Adrenal gland (tissue), 12 donors: ENCODE data around the gene SPTBN1. TPM values are rescaled to one million over a fixed set of nuclear protein-coding genes. Genes with fewer than 3 reads are reported as not detected.

Experiments used
- DNase-seq, 7 donors: peaks; one replicate each; pipeline ENCODE4 v3.0.0-alpha.2; 2019 to 2020
- H3K27ac ChIP-seq, 5 donors: fragments of 200-600 bp; sonication (generic) in 4 of 5; 1 replicate in 3 of 5; 2 replicates in 2 of 5; pipeline versions ENCODE4 v1.5.1 to v1.8.0; 2016 to 2020; ENCODE audit warnings: mild to moderate bottlenecking in 1 of 5
- H3K27me3 ChIP-seq: fragments of 200-600 bp; 2 replicates; pipeline ENCODE4 v1.8.0; 2021
- H3K36me3 ChIP-seq, 2 donors: fragments of 200-600 bp; replicated peaks in 1 of 2; 1 replicate in 1 of 2; 2 replicates in 1 of 2; pipeline versions ENCODE4 v1.5.1 to v1.8.0; 2018 to 2022
- H3K4me1 ChIP-seq, 2 donors: fragments of 200-600 bp; replicated peaks in 1 of 2; 1 replicate in 1 of 2; 2 replicates in 1 of 2; pipeline versions ENCODE4 v1.5.1 to v1.8.0; 2018 to 2021
- H3K4me3 ChIP-seq, 4 donors: fragments of 200-600 bp; sonication (generic) in 3 of 4; one replicate each; pipeline ENCODE4 v1.5.1; 2016 to 2018
- H3K9me3 ChIP-seq, 3 donors: fragments of 200-600 bp; sonication (generic) in 1 of 3; replicated peaks in 1 of 3; 1 replicate in 2 of 3; 2 replicates in 1 of 3; pipeline versions ENCODE4 v1.5.1 to v1.8.0; 2016 to 2021
- POLR2A ChIP-seq, 2 donors: fragments of 450-650 bp; IDR thresholded peaks; one replicate each; pipeline ENCODE4 v1.6.1; 2017; ENCODE audit warnings: antibody characterized with exemption in 2 of 2, mild to moderate bottlenecking in 2 of 2, moderate library complexity in 1 of 2
- WGBS, 4 donors: extraction: QIAGEN DNeasy Blood & Tissue Kit in 2 of 4; methylation state at CpG; one replicate each; pipeline versions ENCODE4 v1.1.5 to v1.1.7; 2013 to 2017; 5-methylcytosine and 5-hydroxymethylcytosine counted together
- intact Hi-C, 2 donors: fragments of 100-400 bp; cut with DNase I; formaldehyde crosslinking; loops; one replicate each; pipeline versions ENCODE4 v1.14.1 to v1.15.0; 2022 to 2023
- polyA plus RNA-seq, 3 donors: library from polyadenylated mRNA; stranded (reverse); fragments of 200-250 nt in 2 of 3; fragments of 350-450 nt in 1 of 3; fragmentation: Illumina TruSeq in 1 of 3; extraction: RNeasy Lipid Tissue Mini Kit (QIAGEN cat#74804) in 1 of 3; gene quantifications; one replicate each; pipeline ENCODE4 v1.2.3, GENCODE V29; 2013 to 2014
- total RNA-seq, 9 donors: library from RNA; depleted of rRNA in 4 of 9; stranded (reverse); fragments of >200 nt in 4 of 9; fragments of 120-200 nt in 1 of 9; fragmentation: NEBNext Ultra II Directional in 1 of 9; extraction: Animal tissue kit (Norgen Biotek cat#: 25700) in 1 of 9; gene quantifications; one replicate each; pipeline versions ENCODE4 v1.1.0 to v1.2.4, GENCODE V29; 2013 to 2023
- TF ChIP-seq, protein P1 (sequence below), 6 experiments: fragments of 450-650 bp in 4 of 6; fragments of 200-600 bp in 2 of 6; sonication (generic) in 1 of 6; IDR thresholded peaks; 1 replicate in 5 of 6; 2 replicates in 1 of 6; pipeline versions ENCODE4 v1.5.1 to v1.8.0; 2016 to 2021; ENCODE audit warnings: antibody characterized with exemption in 6 of 6, mild to moderate bottlenecking in 2 of 6, moderate library complexity in 1 of 6
- donor health status: healthy with polysubstance abuse.
- donor health status: Bipolar disorder and iron deficiency.
- donor health status: DM: yes; HTN: yes; CAD: no.
- donor health status: DM: no; HTN: no; CAD: no.
- donor health status: DM: no; HTN: no; CAD: no.
- donor health status: DM: yes; HTN: yes; CAD: no.

Gene SPTBN1
- total and polyA plus RNA-seq, 12 donors, result 72.9 to 653 (median 493) TPM

DNA sequence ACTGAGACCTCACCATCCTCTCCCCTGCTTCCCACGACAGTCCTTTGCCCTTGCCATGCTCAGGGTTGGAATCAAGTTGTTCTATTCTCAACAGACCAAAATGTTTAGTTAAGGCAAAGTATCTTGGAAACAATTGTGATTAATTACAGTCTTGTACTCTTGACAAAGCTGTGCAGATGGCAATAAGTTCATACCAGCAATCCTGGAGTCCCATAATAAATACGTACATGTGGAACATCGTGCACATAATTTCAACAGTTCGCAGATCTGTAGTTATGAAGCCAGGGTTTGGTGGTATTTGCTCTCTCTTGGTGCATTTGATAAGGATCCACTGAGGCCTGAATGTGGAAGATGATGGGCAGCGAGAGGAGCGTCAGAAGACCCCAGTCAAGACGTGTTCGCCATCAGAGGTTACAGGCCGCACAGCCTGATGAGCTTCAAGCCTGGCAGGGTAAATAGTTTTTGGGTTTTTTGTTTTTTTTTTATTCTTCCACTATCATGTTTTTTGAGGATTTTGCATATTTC is 214.4 kb downstream of the SPTBN1 start:
- Histone ChIP-seq H3K4me1 (peaks cover 46 to 81% of the 10 kb centered on the region in 2 donors), H3K27me3 (no peaks in the 10 kb centered on the region), H3K9me3 (no peaks in the 10 kb centered on the region), H3K4me3 (no peak overlapping the region), H3K27ac (peak overlapping the region in 4 of 5 donors; percentile 17 to 95 (median 53)), H3K36me3 (peaks cover 0 to 50% of the 10 kb centered on the region in 2 donors)
- DNase-seq, result no peak
- WGBS, 4 donors, result 93 to 95% (median 94%) methylated on average over 9 of the region's 9 CpGs
- TF ChIP-seq, protein P1, sequence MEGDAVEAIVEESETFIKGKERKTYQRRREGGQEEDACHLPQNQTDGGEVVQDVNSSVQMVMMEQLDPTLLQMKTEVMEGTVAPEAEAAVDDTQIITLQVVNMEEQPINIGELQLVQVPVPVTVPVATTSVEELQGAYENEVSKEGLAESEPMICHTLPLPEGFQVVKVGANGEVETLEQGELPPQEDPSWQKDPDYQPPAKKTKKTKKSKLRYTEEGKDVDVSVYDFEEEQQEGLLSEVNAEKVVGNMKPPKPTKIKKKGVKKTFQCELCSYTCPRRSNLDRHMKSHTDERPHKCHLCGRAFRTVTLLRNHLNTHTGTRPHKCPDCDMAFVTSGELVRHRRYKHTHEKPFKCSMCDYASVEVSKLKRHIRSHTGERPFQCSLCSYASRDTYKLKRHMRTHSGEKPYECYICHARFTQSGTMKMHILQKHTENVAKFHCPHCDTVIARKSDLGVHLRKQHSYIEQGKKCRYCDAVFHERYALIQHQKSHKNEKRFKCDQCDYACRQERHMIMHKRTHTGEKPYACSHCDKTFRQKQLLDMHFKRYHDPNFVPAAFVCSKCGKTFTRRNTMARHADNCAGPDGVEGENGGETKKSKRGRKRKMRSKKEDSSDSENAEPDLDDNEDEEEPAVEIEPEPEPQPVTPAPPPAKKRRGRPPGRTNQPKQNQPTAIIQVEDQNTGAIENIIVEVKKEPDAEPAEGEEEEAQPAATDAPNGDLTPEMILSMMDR (IDR thresholded peaks at IDR 0.05), result no peak
- no peak for TF ChIP-seq POLR2A (IDR thresholded peaks at IDR 0.05)
- intact Hi-C loops, result no loop called here

DNA sequence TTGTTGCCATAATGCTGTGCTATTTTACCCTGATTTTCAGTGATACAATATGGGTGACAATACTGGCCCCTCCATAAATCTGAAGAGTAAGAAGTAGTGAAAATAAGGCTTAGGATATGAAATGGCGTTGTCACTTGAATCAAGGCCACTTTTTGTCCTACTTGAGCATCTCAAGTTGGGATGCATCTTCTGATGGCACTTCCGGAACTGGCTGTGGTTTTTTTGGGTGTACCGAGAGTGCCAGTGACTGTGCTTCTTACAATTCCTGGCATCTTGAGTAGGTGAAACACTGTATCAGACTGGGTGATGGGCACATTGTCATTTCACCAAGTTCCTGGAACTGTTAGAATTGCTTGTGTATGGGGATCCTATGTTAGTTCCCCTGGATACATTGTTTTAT is 214.9 kb downstream of the SPTBN1 start:
- Histone ChIP-seq H3K4me1 (peaks cover 41 to 76% of the 10 kb centered on the region in 2 donors), H3K4me3 (no peak overlapping the region), H3K36me3 (peaks cover 0 to 45% of the 10 kb centered on the region in 2 donors), H3K9me3 (no peaks in the 10 kb centered on the region), H3K27ac (peak overlapping the region in 1 of 5 donors; percentile 95), H3K27me3 (no peaks in the 10 kb centered on the region)
- DNase-seq, result no peak
- intact Hi-C loops, result no loop called here
- WGBS, 4 donors, result 95 to 96% (median 96%) methylated on average over 3 of the region's 3 CpGs
- TF ChIP-seq, protein P1 (IDR thresholded peaks at IDR 0.05), result no peak
- no peak for TF ChIP-seq POLR2A (IDR thresholded peaks at IDR 0.05)

DNA sequence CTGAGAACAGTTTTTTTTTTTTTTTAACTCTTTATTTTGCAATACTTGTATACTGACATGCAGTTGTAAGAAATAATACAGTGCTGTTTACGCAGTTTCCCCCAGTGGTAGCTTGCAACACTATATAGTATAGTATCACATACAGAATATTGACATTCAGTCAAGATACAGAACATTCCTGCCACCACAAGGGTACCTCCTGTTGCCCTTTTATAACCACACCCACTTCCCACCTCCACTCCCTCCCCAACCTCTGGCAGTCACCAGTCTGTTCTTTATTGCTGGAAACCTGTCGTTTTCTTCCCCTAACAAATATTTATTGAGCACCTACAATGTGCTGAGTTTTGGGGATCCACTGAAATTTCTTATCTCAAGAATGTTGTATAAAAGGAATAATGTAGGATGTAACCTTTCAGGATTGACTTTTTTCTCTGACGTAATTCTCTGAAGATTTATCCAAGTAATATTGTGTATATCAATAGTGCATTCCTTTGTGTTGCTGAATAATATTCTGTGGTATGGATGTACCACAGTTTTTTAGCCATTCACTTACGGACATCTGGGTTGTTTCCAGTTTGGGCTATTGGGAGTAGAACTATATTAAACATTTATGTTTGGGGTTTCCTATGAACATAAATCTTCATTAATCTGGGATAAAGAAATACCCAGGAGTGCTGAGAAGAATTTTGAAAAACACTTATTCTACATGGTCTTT is 215.9 kb downstream of the SPTBN1 start:
- DNase-seq, result no peak
- WGBS, 4 donors, result 85 to 89% (median 89%) methylated on average over 4 of the region's 4 CpGs
- Histone ChIP-seq H3K27me3 (no peaks in the 10 kb centered on the region), H3K36me3 (peaks cover 0 to 41% of the 10 kb centered on the region in 2 donors), H3K9me3 (no peaks in the 10 kb centered on the region), H3K4me3 (no peak overlapping the region), H3K4me1 (peaks cover 32 to 66% of the 10 kb centered on the region in 2 donors), H3K27ac (peak overlapping the region; percentile 65 to 95 (median 93))
- TF ChIP-seq, protein P1 (IDR thresholded peaks at IDR 0.05), result no peak
- no peak for TF ChIP-seq POLR2A (IDR thresholded peaks at IDR 0.05)
- intact Hi-C loops, result no loop called here

DNA sequence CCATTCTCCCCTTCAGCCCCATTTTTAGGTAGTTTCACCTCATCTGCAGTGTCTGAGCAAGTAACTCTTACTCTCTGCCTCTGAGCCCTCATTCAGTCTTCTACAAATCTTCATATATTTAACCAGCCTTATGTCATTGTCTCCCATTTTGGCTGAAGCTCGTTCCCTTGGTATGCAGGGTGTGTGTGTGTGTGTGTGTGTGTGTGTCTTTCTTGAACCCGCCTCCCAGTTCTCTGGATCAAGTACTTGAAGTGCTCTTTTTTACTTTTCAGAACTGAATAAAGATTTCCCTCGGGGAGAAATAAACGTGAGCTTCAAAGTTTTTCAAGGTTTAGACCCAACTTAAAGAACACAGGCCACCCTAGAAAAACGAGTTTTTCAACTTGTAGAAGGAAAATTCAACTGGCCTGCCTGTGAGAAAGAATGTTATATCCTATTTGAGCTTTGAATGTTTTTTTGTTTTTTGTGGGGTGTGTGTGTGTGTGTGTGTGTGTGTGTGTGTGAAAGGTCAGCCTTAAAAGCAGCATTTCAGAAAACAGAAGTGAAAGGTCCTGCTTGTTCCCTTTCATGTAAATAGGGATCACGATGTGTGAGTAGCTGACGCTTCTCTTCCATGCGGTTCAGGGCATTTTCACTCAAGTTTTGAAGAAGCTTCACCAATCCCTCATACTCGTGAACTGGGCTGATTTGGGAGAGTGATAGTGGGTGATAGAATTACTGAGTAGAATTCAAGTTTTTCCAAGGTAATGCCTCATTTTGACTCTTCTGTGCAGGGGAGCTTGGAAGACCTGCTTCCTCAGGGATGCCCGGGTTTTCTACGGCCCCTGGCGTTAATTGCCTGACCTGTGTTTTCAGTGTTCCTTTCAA is 216.7 kb downstream of the SPTBN1 start:
- H3K9me3 ChIP-seq, result no peaks in the 10 kb centered on the region
- H3K4me1 ChIP-seq, result peaks cover 29 to 58% of the 10 kb centered on the region in 2 donors
- H3K27me3 ChIP-seq, result no peaks in the 10 kb centered on the region
- peak overlapping the region in 1 of 4 donors; percentile 40 for H3K4me3 ChIP-seq
- WGBS, 4 donors, result 25 to 35% (median 27%) methylated on average over 12 of the region's 12 CpGs
- H3K27ac ChIP-seq, result peak overlapping the region; percentile 65 to 95 (median 93)
- DNase-seq, result peak in 1 of 7 donors; percentile 28
- TF ChIP-seq POLR2A (IDR thresholded peaks at IDR 0.05), result no peak
- TF ChIP-seq, protein P1 (IDR thresholded peaks at IDR 0.05), result no peak
- intact Hi-C loops, result no loop called here
- H3K36me3 ChIP-seq, result peaks cover 0 to 33% of the 10 kb centered on the region in 2 donors
